Activated CD4-positive, alpha-beta T cell treated with anti-CD3 and anti-CD28 coated beads for 36 hours (primary cell): ENCODE results near the gene G0S2. TPM values are rescaled to one million over a fixed set of nuclear protein-coding genes. Genes with fewer than 3 reads are reported as not detected.

Experiments used
- ATAC-seq: fragments of 200-7000 bp; cut with Tn5 transposase; one replicate; pipeline ENCODE4 v1.10.0; 2021; ENCODE audit warnings: mild to moderate bottlenecking, moderate library complexity
- CTCF ChIA-PET: fragments of 350-600 bp; sonication (Branson Sonifier 250); formaldehyde crosslinking; loops from one replicate; lab custom pipeline; 2021; ENCODE audit warnings: antibody characterized with exemption; lab: Charles Lee
- POLR2A ChIA-PET: fragments of 350-600 bp; sonication (Branson Sonifier 250); formaldehyde crosslinking; loops from one replicate; lab custom pipeline; 2021; ENCODE audit warnings: antibody characterized with exemption, inconsistent platforms; lab: Charles Lee
- DNase-seq: peaks from one replicate; pipeline ENCODE4 v3.0.0-alpha.2; 2020
- H3K27ac Mint-ChIP-seq: one replicate; pipeline ENCODE4 v1.8.0; 2021; ENCODE audit warnings: mixed read lengths
- H3K27me3 Mint-ChIP-seq: one replicate; pipeline ENCODE4 v1.8.0; 2021; ENCODE audit warnings: mixed read lengths
- H3K36me3 Mint-ChIP-seq: one replicate; pipeline ENCODE4 v1.8.0; 2021; ENCODE audit warnings: low read depth, mixed read lengths
- H3K4me1 Mint-ChIP-seq: one replicate; pipeline ENCODE4 v1.8.0; 2021; ENCODE audit warnings: mixed read lengths
- H3K4me3 Mint-ChIP-seq: one replicate; pipeline ENCODE4 v1.8.0; 2021; ENCODE audit warnings: mild to moderate bottlenecking, moderate library complexity, mixed read lengths
- H3K9me3 Mint-ChIP-seq: one replicate; pipeline ENCODE4 v1.8.0; 2021; ENCODE audit warnings: low read depth, mixed read lengths
- intact Hi-C, 2 experiments: fragments of 100-400 bp; cut with DNase I in 1 of 2; cut with micrococcal nuclease in 1 of 2; formaldehyde crosslinking; loops; one replicate each; pipeline versions ENCODE4 v1.14.2 to v1.15.1; 2022 to 2024; cut with DNase I, micrococcal nuclease
- total RNA-seq, 2 experiments: library from RNA; stranded (reverse); gene quantifications; one replicate each; pipeline ENCODE4 v1.2.3, GENCODE V29; 2021

G0S2 gene
- total RNA-seq, result 10 to 100 TPM; 21.9 to 22.8 TPM

GRCh38 chr1:209674957-209675564, at the start of gene G0S2:
TSS of gene G0S2 (plus strand) at chr1:209675412. CDS start at chr1:209675685, 273 bp downstream.
- Mint-ChIP-seq H3K4me3 (peak within 1 kb of the TSS; percentile 71), H3K9me3 (no peaks in the 10 kb centered on the region), H3K27ac (peak within 1 kb of the TSS; percentile 84), H3K4me1 (peaks cover 56% of the 10 kb centered on the region), H3K27me3 (peaks cover 38% of the 10 kb centered on the region), H3K36me3 (peaks cover 9% of the 10 kb centered on the region)
- intact Hi-C loops, result loop anchor here (2.0 to 5.0 kb wide), 3 partner anchors 14 to 72 kb away; no protein-coding TSS in a partner anchor
- DNase-seq, result peak; percentile 70
- ChIA-PET POLR2A (no interaction called here), CTCF (interaction anchor here (0.5 to 2.1 kb wide), 4 partner anchors 9 to 658 kb away, joined by 3 to 9 read pairs (median 4); no protein-coding TSS in a partner anchor)
- peak; percentile 31 for ATAC-seq

- intact Hi-C loops, result loop anchor here in 1 of 2 experiments (2.0 kb wide), 1 partner anchor 67 kb away; no protein-coding TSS in a partner anchor
- no peaks in the 10 kb centered on the region for H3K36me3 Mint-ChIP-seq
- no peaks in the 10 kb centered on the region for H3K27me3 Mint-ChIP-seq
- H3K4me1 Mint-ChIP-seq, result peaks cover 8% of the 10 kb centered on the region
- H3K27ac Mint-ChIP-seq, result no peak overlapping the region
- ChIA-PET CTCF (interaction anchor here (0.5 to 2.1 kb wide), 3 partner anchors 50 to 64 kb away, joined by 3 to 19 read pairs (median 9); no protein-coding TSS in a partner anchor), POLR2A (no interaction called here)
- ATAC-seq (no peak), DNase-seq (no peak)
- H3K4me3 Mint-ChIP-seq, result no peak overlapping the region
- H3K9me3 Mint-ChIP-seq, result no peaks in the 10 kb centered on the region
These were observed 49.4 kb upstream of the G0S2 start for GRCh38 chr1:209625791-209626285.

- no peak overlapping the region for H3K27ac Mint-ChIP-seq
- CTCF ChIA-PET, result interaction anchor here (0.5 to 2.1 kb wide), 6 partner anchors 17 to 65 kb away, joined by 3 to 19 read pairs (median 11); no protein-coding TSS in a partner anchor
- intact Hi-C loops, result loop anchor here (1.0 to 2.0 kb wide), 6 partner anchors 24 to 121 kb away; no protein-coding TSS in a partner anchor
- H3K27me3 Mint-ChIP-seq, result no peaks in the 10 kb centered on the region
- H3K9me3 Mint-ChIP-seq, result no peaks in the 10 kb centered on the region
- POLR2A ChIA-PET, result no interaction called here
- H3K4me1 Mint-ChIP-seq, result peaks cover 8% of the 10 kb centered on the region
- no peak overlapping the region for H3K4me3 Mint-ChIP-seq
- no peak for DNase-seq
- H3K36me3 Mint-ChIP-seq, result no peaks in the 10 kb centered on the region
- ATAC-seq, result no peak
These were observed 48.7 kb upstream of the G0S2 start for GRCh38 chr1:209626346-209627026.

- Mint-ChIP-seq H3K27ac (no peak overlapping the region), H3K36me3 (no peaks in the 10 kb centered on the region), H3K9me3 (no peaks in the 10 kb centered on the region), H3K4me1 (peaks cover 8% of the 10 kb centered on the region), H3K27me3 (no peaks in the 10 kb centered on the region), H3K4me3 (no peak overlapping the region)
- intact Hi-C loops, result loop anchor here (1.0 to 2.0 kb wide), 6 partner anchors 25 to 120 kb away; no protein-coding TSS in a partner anchor
- DNase-seq (no peak), ATAC-seq (no peak)
- ChIA-PET POLR2A (no interaction called here), CTCF (interaction anchor here (0.6 to 2.1 kb wide), 23 partner anchors 8 to 1091 kb away, joined by 3 to 19 read pairs (median 4); no protein-coding TSS in a partner anchor)
These were observed 48.0 kb upstream of the G0S2 start for GRCh38 chr1:209627027-209627731.

- Mint-ChIP-seq H3K36me3 (no peaks in the 10 kb centered on the region), H3K4me1 (peaks cover 8% of the 10 kb centered on the region), H3K9me3 (no peaks in the 10 kb centered on the region), H3K27me3 (no peaks in the 10 kb centered on the region), H3K27ac (no peak overlapping the region), H3K4me3 (no peak overlapping the region)
- POLR2A ChIA-PET, result no interaction called here
- intact Hi-C loops, result loop anchor here (1.0 to 2.0 kb wide), 6 partner anchors 25 to 120 kb away; no protein-coding TSS in a partner anchor
- peak; percentile 91 for ATAC-seq
- CTCF ChIA-PET, result interaction anchor here (0.6 to 2.1 kb wide), 23 partner anchors 9 to 1092 kb away, joined by 3 to 19 read pairs (median 4); no protein-coding TSS in a partner anchor
- peak; percentile 89 for DNase-seq
These were observed 47.4 kb upstream of the G0S2 start for GRCh38 chr1:209627732-209628196.

GRCh38 chr1:209628618-209629299, 46.5 kb upstream of the G0S2 start:
- DNase-seq, result peak; percentile 19
- H3K4me1 Mint-ChIP-seq, result peaks cover 8% of the 10 kb centered on the region
- H3K27me3 Mint-ChIP-seq, result no peaks in the 10 kb centered on the region
- peak; percentile 34 for ATAC-seq
- no peak overlapping the region for H3K27ac Mint-ChIP-seq
- no peak overlapping the region for H3K4me3 Mint-ChIP-seq
- POLR2A ChIA-PET, result no interaction called here
- intact Hi-C loops, result no loop called here
- no peaks in the 10 kb centered on the region for H3K9me3 Mint-ChIP-seq
- H3K36me3 Mint-ChIP-seq, result no peaks in the 10 kb centered on the region
- CTCF ChIA-PET, result interaction anchor here (0.6 to 2.3 kb wide), 14 partner anchors 13 to 119 kb away, joined by 3 to 13 read pairs (median 4); no protein-coding TSS in a partner anchor

- no peaks in the 10 kb centered on the region for H3K9me3 Mint-ChIP-seq
- H3K4me3 Mint-ChIP-seq, result no peak overlapping the region
- intact Hi-C loops, result no loop called here
- ATAC-seq (no peak), DNase-seq (no peak)
- H3K27ac Mint-ChIP-seq, result no peak overlapping the region
- ChIA-PET CTCF (interaction anchor here (0.5 to 2.3 kb wide), 19 partner anchors 12 to 1630 kb away, joined by 3 to 14 read pairs (median 4); partner anchors contain the start of gene C1orf74), POLR2A (no interaction called here)
- no peaks in the 10 kb centered on the region for H3K36me3 Mint-ChIP-seq
- peaks cover 8% of the 10 kb centered on the region for H3K4me1 Mint-ChIP-seq
- H3K27me3 Mint-ChIP-seq, result no peaks in the 10 kb centered on the region
These were observed 45.4 kb upstream of the G0S2 start for GRCh38 chr1:209629621-209630382.

GRCh38 chr1:209630383-209631225, 44.6 kb upstream of the G0S2 start:
- POLR2A ChIA-PET, result interaction anchor here (0.5 kb wide), 1 partner anchor 137 kb away, joined by 6 read pairs; no protein-coding TSS in a partner anchor
- peaks cover 10% of the 10 kb centered on the region for H3K4me1 Mint-ChIP-seq

GRCh38 chr1:209633335-209633997, 41.7 kb upstream of the G0S2 start:
- intact Hi-C loops, result no loop called here
- DNase-seq (no peak), ATAC-seq (no peak)
- Mint-ChIP-seq H3K9me3 (no peaks in the 10 kb centered on the region), H3K4me1 (peaks cover 10% of the 10 kb centered on the region), H3K36me3 (no peaks in the 10 kb centered on the region), H3K27ac (no peak overlapping the region), H3K4me3 (no peak overlapping the region), H3K27me3 (no peaks in the 10 kb centered on the region)
- ChIA-PET POLR2A (no interaction called here), CTCF (interaction anchor here (2.0 kb wide), 1 partner anchor 115 kb away, joined by 4 read pairs; no protein-coding TSS in a partner anchor)

More at GRCh38 chr1:209630383-209631225, 44.6 kb upstream of the G0S2 start:
- Mint-ChIP-seq H3K9me3 (no peaks in the 10 kb centered on the region), H3K27me3 (no peaks in the 10 kb centered on the region), H3K4me3 (no peak overlapping the region), H3K27ac (no peak overlapping the region), H3K36me3 (no peaks in the 10 kb centered on the region)
- ATAC-seq (no peak), DNase-seq (no peak)
- CTCF ChIA-PET, result interaction anchor here (0.5 to 2.3 kb wide), 17 partner anchors 13 to 1631 kb away, joined by 3 to 14 read pairs (median 3); partner anchors contain the start of gene C1orf74
- intact Hi-C loops, result no loop called here
